ENCODE measurements around the gene RAB11FIP4. TPM values are rescaled to one million over a fixed set of nuclear protein-coding genes. Genes with fewer than 3 reads are reported as not detected.
A peak's percentile ranks its signal among the peaks of the same experiment; 100 is the strongest.

The RAB11FIP4 gene
- total and polyA plus RNA-seq, 2 experiments from 2014 or later: 0.22 to 0.40 TPM

DNA sequence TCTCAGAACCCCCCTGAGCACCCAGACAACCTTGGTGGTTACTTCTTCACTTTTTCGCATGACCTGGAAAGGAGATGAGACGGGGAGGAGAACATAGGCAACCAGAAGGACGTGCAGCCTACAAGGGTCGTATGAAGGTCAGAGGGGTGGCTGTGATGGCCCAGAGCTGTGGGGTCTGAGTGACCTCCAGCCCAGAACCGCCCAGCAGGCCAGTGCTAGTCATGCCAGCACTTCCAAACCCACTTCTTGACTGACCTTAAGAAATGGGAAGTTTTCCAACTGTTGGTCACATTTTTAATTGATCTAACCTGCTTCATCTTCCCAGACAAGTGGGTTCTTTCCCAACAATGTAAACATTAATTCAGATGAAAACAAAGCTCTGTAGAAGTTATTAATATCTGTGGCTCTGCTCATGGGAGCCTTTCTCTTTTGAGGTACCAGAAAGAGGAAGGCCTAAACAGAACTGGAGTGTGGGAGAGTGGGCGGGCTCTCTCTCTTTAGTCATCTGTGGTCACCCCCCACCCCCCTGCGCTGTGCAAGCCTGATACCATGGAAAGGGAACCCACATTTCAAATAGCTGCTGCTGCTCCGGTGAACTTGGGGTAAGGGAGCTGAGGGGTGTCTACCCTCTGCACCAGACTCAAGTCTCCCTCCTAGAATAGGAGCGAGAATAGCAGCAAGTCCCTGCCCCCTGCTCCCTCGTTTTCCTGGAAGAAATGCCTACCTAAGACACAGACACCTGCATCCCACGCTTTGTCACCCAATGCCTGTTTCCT lies 101.6 kb downstream of the RAB11FIP4 start:
- no peak overlapping the region for H3K4me2 ChIP-seq (ENCODE audit: unreplicated experiment)
- H3F3A ChIP-seq (ENCODE audit: insufficient read depth): no peaks in the 10 kb centered on the region
- no peaks in the 10 kb centered on the region for H3K79me2 ChIP-seq (ENCODE audit: insufficient read depth)
- 66% methylated on average over 11 of the region's 11 CpGs for WGBS, 2 experiments (ENCODE audit: low coverage in 1 of 2, low lambda C conversion rate in 2 of 2, missing lambda C conversion rate in 2 of 2)
- DNase-seq: peak; percentile 26
- H2AFZ ChIP-seq: no peak overlapping the region
- no peaks in the 10 kb centered on the region for H3K36me3 ChIP-seq (ENCODE audit: low read depth)
- H3K9me3 ChIP-seq (ENCODE audit: low read depth): no peaks in the 10 kb centered on the region
- H3K4me1 ChIP-seq (ENCODE audit: insufficient read depth): no peaks in the 10 kb centered on the region
- no peak overlapping the region for H3K4me3 ChIP-seq
- no peak overlapping the region for H3K27ac ChIP-seq
- TF ChIP-seq EZH2phosphoT487 (IDR thresholded peaks at IDR 0.05; ENCODE audit: insufficient read depth, low read depth) (no peak), EZH2 (IDR thresholded peaks at IDR 0.05; ENCODE audit: insufficient read depth, poor library complexity, severe bottlenecking) (no peak)
- in situ Hi-C loops (cut with MboI): no loop called here
- H3K9me2 ChIP-seq (ENCODE audit: insufficient read depth): no peaks in the 10 kb centered on the region
- peaks cover 43% of the 10 kb centered on the region for H3K27me3 ChIP-seq (replicated peaks; ENCODE audit: insufficient read depth)
- H3K9ac ChIP-seq: no peak overlapping the region
- H4K20me1 ChIP-seq (ENCODE audit: insufficient read depth): no peaks in the 10 kb centered on the region

DNA sequence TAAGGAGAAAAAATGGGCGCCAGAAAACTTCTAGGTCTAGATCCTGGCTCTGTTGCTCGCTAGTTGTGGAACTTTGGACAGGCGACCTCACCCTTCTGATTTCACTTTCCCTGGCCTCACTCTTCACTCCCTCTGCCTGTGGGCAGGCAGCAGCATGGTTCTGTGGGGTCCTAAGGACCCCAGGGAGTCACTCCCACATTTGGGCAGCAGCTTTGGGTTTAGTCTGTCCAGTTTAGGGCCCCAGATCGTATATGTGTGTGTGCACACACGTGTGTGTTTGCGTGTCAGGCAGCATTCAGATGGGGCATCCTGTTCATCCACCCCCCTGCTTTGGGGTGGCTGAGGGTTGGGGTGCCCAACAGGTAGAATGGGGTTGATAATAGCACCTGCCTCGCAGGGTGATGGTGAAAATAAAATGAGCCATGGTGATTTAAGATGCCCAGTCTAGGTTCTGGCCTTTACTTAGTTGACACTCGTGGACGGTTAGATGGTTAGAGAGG lies 102.2 kb downstream of the RAB11FIP4 start:
- Histone ChIP-seq H3K9ac (no peak overlapping the region), H4K20me1 (ENCODE audit: insufficient read depth) (no peaks in the 10 kb centered on the region), H3K4me2 (ENCODE audit: unreplicated experiment) (no peak overlapping the region), H2AFZ (no peak overlapping the region), H3K27ac (no peak overlapping the region), H3K9me2 (ENCODE audit: insufficient read depth) (no peaks in the 10 kb centered on the region), H3K9me3 (ENCODE audit: low read depth) (no peaks in the 10 kb centered on the region), H3F3A (ENCODE audit: insufficient read depth) (no peaks in the 10 kb centered on the region), H3K27me3 (replicated peaks; ENCODE audit: insufficient read depth) (peaks cover 44% of the 10 kb centered on the region), H3K79me2 (ENCODE audit: insufficient read depth) (no peaks in the 10 kb centered on the region), H3K4me1 (ENCODE audit: insufficient read depth) (no peaks in the 10 kb centered on the region), H3K4me3 (no peak overlapping the region), H3K36me3 (ENCODE audit: low read depth) (no peaks in the 10 kb centered on the region)
- in situ Hi-C loops (cut with MboI): no loop called here
- TF ChIP-seq EZH2phosphoT487 (IDR thresholded peaks at IDR 0.05; ENCODE audit: insufficient read depth, low read depth): no peak
- TF ChIP-seq EZH2 (IDR thresholded peaks at IDR 0.05; ENCODE audit: insufficient read depth, poor library complexity, severe bottlenecking): no peak
- DNase-seq: no peak
- WGBS, 2 experiments (ENCODE audit: low coverage in 1 of 2, low lambda C conversion rate in 2 of 2, missing lambda C conversion rate in 2 of 2): 76 to 83% methylated on average over 9 of the region's 9 CpGs

DNA sequence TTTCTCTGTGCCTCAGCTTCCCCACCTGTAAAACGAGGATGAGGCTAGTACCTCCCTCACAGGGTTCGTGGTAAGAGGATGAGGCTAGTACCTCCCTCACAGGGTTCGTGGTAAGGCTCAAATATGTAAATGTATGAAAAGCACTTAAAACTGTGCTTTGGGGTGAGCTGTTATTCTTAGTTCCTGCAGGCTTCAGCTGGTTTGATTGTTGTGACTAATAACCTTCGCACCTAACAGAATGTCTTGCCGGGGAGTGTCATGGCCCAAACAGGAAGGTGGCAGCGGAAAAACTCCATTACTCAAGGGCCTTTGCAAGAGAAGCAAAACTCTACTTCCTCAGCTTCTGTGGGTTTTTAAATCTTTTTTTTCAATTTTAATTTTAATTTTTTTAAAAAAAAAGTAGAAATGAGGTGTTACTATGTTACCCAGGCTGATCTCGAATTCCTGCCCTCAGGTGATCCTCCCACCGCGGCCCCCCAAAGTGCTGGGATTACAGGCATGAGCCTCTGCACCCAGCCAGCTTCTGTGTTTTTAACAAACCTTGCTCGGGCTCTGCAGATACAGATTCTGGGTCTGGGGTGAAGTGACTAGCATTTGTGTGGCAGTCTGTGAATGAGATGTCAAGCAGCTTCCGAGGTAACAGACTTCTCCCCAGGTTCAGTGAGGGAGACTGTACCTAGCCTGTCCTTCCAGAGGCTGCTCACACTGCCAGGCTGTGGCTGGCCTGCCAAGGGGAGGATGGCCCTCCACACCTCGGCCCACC lies 103.0 kb downstream of the RAB11FIP4 start:
- in situ Hi-C loops (cut with MboI): no loop called here
- H3K9me3 ChIP-seq (ENCODE audit: low read depth): no peaks in the 10 kb centered on the region
- H3K9me2 ChIP-seq (ENCODE audit: insufficient read depth): no peaks in the 10 kb centered on the region
- H3K79me2 ChIP-seq (ENCODE audit: insufficient read depth): no peaks in the 10 kb centered on the region
- TF ChIP-seq EZH2phosphoT487 (IDR thresholded peaks at IDR 0.05; ENCODE audit: insufficient read depth, low read depth): no peak
- no peak for TF ChIP-seq EZH2 (IDR thresholded peaks at IDR 0.05; ENCODE audit: insufficient read depth, poor library complexity, severe bottlenecking)
- no peak overlapping the region for H3K27ac ChIP-seq
- 84% methylated on average over 12 of the region's 12 CpGs for WGBS, 2 experiments (ENCODE audit: low coverage in 1 of 2, low lambda C conversion rate in 2 of 2, missing lambda C conversion rate in 2 of 2)
- DNase-seq: no peak
- no peak overlapping the region for H3K4me2 ChIP-seq (ENCODE audit: unreplicated experiment)
- no peaks in the 10 kb centered on the region for H3K4me1 ChIP-seq (ENCODE audit: insufficient read depth)
- H3K27me3 ChIP-seq (replicated peaks; ENCODE audit: insufficient read depth): peaks cover 44% of the 10 kb centered on the region
- H3K4me3 ChIP-seq: no peak overlapping the region
- H4K20me1 ChIP-seq (ENCODE audit: insufficient read depth): no peaks in the 10 kb centered on the region
- no peaks in the 10 kb centered on the region for H3K36me3 ChIP-seq (ENCODE audit: low read depth)
- H3K9ac ChIP-seq: no peak overlapping the region
- no peaks in the 10 kb centered on the region for H3F3A ChIP-seq (ENCODE audit: insufficient read depth)
- H2AFZ ChIP-seq: no peak overlapping the region

DNA sequence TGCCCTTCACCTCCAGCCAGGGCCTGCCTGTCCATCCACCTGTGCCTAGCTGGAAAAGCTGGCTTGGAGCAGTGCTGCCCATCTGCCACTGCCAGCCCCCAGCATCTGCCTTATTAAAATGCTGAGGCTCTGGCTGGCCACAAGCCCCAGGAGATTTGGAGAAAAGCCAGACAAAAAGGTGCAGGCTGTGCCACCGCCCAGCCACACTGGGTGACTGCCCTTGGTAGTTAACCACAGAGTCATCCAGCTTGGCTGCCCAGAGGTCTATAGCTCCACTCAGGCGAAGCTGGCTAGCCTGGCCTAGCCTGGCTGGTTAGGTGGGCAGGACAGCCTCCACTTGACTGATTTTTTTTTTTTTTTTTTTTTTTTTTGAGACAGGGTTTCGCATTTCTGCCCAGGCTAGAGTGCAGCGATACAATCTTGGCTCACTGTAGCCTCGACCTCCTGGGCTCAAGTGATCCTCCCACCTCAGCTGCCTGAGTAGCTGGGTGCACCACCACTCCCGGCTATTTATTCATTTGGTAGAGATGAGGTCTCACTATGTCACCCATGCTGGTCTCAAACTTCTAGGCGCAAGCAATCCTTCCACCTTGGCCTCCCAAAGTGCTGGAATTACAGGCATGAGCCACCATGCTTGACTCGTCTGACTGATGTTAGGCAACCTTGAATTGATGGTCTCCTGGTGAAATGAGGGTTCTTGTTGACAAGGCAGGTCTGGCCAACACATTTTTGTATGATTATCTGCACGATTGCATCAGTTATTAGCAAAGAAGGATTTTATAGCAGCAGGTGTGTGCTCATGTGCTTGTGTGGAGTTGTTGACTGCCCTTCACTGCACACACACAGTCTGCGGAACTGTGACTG lies 103.8 kb downstream of the RAB11FIP4 start:
- peaks cover 8% of the 10 kb centered on the region for H3K4me1 ChIP-seq (ENCODE audit: insufficient read depth)
- no peaks in the 10 kb centered on the region for H3K9me2 ChIP-seq (ENCODE audit: insufficient read depth)
- in situ Hi-C loops (cut with MboI): no loop called here
- DNase-seq: no peak
- no peak overlapping the region for H3K27ac ChIP-seq
- H3F3A ChIP-seq (ENCODE audit: insufficient read depth): peaks cover 5% of the 10 kb centered on the region; the same call in 1 of the 2 replicates
- H3K27me3 ChIP-seq (replicated peaks; ENCODE audit: insufficient read depth): peaks cover 38% of the 10 kb centered on the region
- H3K4me2 ChIP-seq (ENCODE audit: unreplicated experiment): no peak overlapping the region
- no peak overlapping the region for H2AFZ ChIP-seq
- 73 to 78% methylated on average over 9 to 10 of the region's 10 CpGs for WGBS, 2 experiments (ENCODE audit: low coverage in 1 of 2, low lambda C conversion rate in 2 of 2, missing lambda C conversion rate in 2 of 2)
- H3K79me2 ChIP-seq (ENCODE audit: insufficient read depth): no peaks in the 10 kb centered on the region
- H3K4me3 ChIP-seq: no peak overlapping the region
- no peaks in the 10 kb centered on the region for H3K36me3 ChIP-seq (ENCODE audit: low read depth)
- no peaks in the 10 kb centered on the region for H3K9me3 ChIP-seq (ENCODE audit: low read depth)
- H4K20me1 ChIP-seq (ENCODE audit: insufficient read depth): no peaks in the 10 kb centered on the region
- no peak for TF ChIP-seq EZH2 (IDR thresholded peaks at IDR 0.05; ENCODE audit: insufficient read depth, poor library complexity, severe bottlenecking)
- no peak for TF ChIP-seq EZH2phosphoT487 (IDR thresholded peaks at IDR 0.05; ENCODE audit: insufficient read depth, low read depth)
- H3K9ac ChIP-seq: no peak overlapping the region
